Activated CD4-positive, alpha-beta T cell treated with anti-CD3 and anti-CD28 coated beads, Interleukin-2, amount 50 U/mL, for 24 hours (primary cell): ENCODE measurements around the gene FOXP4.

Experiments
- DNase-seq, 2 donors: peaks; one replicate each; pipeline ENCODE4 v3.0.0-alpha.2; 2020; ENCODE audit warnings: low read depth in 1 of 2, low spot score in 1 of 2

FOXP4 gene

DNA sequence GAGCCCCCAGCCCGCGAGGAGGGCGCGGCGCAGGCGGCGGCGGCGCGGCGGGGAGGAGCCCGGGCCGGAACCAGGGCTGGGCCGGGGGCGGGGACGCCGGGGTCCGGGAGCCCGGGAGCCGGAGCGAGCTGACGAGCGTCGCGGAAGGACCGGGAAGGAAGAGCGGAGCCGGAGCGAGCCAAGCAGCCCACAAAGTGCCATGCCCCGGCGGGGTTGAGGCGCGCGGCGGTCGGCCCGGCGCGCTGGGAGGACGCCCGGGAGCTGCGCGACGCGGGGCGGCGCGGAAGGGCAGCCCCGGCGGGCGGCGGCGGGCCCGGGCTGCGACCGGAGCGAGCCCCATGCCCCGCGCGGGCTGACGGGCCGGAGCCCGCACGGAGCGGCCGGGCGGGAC is 289 bp downstream of the FOXP4 start:
- DNase-seq: no peak

DNA sequence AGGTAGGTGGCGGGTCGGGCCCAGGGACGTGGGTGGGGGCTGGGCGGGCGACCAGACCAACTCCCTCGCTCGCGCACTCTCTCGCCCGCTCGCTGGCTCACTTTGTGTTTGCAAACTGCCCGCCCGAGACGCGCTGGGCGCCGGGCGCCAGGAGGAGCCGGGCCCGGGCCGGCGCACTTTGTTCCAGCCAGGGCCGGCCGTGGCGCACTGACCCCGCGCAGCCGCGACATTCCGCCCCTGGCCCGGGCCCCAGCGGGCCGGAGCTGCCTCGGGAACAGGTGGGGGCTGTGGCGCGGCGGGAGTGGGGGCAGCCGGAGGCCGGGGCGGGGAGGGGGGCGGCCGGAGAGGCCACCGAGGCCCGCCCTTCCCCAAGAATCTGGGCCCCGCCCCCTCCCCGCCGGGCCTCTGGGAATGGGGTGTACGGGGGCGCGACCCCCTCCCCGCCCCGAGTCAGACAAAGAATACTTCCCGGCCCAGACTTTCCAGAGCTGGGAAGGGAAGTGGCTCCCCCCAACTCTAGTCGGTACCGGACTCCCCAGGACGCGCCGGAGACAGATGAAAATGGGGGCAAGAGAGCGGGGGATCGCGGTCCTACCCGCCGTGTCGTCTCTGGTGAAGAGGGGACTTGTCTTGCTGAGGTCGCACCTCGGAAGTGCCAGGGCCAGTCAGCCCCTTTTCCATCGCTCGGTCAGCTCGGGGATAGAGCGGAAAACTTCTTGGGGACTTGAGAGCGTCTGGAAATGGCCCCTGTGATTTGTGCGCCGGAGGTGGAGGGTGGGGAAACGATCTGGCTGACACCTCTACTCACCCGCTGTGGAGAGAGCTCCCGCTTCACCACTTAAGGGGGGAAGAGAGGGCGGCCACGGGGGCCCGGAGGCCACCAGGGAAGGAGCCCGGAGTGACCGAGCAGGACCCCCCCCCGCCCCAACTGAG is 951 bp downstream of the FOXP4 start:
- DNase-seq: no peak

DNA sequence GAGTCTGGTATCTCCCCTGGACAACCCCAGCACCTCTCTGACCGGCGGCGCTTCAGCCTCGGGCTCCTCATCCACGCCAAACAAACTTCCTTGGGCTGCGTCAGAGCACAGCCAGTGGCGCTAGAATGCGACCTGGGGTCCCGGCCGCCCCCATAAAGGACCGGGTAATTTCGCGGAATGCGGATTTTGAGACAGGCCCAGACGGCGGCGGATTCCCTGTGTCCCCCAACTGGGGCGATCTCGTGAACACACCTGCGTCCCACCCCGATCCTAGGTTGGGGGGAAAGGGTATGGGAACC is 1.6 kb downstream of the FOXP4 start:
- no peak for DNase-seq

DNA sequence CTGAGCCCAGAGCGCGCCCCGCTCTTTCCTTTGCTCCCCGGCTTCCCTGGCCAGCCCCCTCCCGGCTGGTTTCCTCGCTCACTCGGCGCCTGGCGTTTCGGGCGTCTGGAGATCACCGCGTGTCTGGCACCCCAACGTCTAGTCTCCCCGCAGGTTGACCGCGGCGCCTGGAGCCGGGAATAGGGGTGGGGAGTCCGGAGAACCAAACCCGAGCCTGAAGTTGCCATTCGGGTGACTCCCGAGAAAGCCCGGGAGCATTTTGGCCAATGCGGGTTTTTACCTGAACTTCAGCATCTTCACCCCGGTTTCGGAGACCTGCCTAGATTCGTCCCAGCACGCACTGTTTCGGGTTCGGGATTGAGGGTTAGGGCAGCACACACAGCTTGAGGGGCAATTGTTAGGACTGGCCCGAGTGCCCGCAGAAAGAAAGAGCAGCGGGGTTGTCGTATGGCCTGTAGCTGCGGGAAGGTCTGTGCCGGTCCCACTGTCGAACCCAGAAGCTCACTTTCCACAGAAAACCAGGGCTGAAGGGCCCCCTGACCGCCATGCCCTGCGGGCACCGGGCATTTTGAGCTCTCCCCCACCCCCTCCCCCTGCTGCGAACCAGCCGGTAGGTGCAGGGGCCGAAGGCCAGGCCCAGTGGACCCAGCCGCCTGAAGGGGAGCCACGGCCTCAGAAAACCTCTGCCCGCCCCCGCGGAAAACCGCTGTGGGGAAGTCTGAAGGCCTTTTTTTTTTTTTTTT is 2.1 kb downstream of the FOXP4 start:
- no peak for DNase-seq

DNA sequence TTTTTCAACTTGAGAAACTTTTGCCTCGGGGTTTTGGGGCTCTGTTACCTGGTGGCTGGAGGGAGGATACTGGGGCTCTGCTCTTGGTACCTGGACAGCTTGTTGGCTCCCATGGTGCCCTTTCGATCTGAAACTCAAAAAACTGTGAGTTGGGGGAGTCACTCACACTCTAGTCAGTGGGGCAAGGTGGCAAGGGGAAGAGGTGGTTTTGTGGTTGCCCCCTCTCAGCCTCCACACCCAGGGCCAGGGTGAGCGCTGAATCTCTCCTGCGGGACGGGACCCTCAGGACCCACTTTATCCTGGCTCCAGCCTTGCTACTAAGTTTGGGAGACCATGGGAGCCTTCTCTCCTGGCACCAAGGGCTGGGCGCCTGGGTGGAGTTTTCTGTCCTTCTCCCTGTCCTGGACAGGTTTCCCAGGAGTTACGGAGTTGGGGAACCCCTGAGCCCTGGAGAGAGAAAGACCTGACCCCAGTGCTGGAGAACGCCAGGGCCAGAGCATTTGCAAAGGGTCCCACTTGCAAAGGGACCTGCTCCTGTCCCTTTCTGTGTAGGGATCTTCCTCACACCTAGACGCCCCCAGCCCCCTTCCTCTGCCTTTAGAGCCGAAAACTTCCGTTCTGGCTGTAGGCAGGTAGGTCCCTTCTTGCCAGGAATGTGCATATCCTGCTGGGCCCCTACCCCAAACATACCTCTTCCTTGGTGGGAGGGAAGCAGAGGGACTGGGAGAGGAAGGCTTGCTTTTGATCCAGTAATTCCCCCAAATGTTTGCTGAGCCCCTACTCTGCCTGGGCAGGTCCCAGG is 2.9 kb downstream of the FOXP4 start:
- no peak for DNase-seq

DNA sequence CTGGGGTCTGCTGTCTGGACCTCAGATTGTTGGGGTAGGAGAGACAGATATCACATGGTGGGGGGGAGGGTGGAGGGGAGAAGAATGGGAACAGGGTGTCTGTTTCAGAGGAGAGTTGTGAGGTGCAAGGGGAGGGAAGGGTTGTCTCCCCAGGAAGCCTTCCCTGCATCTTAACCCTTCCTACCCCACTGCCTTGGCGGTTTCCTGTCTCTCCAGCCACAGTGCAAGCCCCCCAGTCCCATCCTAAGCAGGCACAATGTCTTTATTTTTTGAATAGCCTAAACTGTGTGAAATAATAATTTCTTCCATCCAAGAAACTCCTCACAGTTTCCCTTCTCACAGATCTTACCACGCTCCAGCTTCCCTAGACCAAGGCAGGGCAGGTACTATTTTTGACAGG is 3.5 kb downstream of the FOXP4 start:
- DNase-seq: no peak

DNA sequence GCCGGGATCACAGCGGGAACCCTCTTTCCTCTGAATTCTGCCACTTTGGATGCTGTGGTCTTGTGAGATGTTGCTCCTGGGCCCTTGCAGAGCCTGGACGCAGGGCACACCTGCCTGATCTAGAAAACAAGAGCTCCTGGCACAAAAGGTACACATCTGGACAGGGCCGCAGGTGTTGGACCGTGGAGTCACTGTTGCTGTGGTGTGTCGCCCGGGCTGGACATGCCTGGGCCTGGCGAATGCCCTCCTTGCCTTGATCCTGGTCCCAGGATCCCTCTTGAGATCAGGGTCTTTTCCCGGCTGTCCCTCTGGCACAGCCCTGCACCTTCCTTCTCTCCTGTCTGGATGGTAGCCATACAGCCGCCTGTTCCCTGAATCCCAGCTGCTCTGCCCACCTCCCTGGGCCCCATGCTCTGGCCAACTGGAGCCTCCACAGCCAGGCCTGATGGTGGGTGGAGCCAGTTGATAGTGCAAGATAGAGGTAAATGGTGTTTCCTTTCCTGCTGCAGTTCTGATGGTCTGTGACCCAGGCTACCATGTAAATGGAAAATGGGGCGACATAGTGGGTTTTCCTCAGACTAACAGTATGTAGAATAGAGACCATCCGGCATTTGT is 5.0 kb downstream of the FOXP4 start:
- no peak for DNase-seq

DNA sequence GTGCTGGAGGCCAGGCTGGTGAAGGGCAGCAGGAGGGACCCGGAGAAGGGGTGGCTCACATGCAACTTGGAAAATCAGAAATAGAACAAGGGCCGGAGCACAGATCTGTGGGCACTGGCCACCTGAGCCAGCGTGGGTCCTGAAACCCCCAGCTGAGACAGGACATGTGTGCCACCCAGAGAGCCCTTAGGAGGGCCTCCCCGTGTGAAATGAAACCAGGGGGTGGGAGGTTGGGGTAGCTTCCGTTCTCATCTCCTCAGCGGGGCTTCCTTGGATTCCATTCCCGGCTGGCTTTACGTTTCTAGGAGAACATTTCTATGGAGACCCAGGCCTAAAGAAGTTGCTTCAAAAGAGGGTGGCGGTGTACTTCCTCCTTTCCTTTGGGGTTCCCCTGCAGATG is 5.7 kb downstream of the FOXP4 start:
- no peak for DNase-seq

DNA sequence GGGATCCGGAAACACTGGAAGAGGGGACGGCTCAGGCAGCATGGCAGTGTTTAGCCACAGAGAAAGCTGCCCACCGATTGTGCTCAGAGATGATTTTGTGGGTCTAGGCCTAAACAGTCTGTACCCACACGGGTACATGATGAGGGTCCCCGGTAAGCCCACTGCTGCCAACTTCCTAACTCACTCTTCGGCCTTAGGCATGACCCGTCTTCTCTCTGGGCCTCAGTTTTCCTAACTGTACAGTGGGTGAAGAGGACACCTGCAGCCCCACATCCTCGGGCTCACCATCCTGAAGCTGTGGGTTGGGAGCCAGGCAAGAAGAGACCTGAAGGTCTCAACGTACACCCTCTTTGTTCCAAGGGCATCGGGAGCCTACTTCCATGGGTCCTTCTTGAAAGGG is 6.5 kb downstream of the FOXP4 start:
- no peak for DNase-seq

DNA sequence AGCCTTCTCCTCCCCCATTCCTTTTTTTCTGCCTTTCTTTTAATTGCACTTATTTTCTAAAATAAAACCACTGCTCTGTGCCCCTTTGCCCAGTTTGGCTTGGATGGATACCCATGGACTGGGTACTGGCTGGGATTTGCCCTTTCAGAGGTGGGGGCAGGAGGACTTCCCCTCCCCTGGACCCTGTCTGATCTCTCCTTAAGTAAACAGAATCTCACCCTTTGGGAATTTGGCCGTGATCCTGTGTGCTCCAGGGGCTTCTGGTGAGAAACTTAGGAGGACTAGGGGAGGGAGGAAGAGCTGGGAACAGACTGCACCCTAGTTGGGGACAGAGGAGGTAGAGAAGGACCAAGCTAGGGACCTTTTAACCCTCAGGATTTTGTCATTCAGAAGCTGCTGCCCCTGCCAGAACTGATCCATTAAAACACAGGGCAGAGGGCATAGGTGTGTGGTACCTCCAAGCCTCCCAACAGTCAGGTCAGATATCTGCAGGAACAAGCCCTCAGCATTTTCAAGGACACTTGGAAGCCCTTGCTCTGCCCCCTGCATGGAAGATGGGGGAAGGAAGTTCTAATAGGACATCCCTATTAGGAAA is 7.3 kb downstream of the FOXP4 start:
- no peak for DNase-seq

DNA sequence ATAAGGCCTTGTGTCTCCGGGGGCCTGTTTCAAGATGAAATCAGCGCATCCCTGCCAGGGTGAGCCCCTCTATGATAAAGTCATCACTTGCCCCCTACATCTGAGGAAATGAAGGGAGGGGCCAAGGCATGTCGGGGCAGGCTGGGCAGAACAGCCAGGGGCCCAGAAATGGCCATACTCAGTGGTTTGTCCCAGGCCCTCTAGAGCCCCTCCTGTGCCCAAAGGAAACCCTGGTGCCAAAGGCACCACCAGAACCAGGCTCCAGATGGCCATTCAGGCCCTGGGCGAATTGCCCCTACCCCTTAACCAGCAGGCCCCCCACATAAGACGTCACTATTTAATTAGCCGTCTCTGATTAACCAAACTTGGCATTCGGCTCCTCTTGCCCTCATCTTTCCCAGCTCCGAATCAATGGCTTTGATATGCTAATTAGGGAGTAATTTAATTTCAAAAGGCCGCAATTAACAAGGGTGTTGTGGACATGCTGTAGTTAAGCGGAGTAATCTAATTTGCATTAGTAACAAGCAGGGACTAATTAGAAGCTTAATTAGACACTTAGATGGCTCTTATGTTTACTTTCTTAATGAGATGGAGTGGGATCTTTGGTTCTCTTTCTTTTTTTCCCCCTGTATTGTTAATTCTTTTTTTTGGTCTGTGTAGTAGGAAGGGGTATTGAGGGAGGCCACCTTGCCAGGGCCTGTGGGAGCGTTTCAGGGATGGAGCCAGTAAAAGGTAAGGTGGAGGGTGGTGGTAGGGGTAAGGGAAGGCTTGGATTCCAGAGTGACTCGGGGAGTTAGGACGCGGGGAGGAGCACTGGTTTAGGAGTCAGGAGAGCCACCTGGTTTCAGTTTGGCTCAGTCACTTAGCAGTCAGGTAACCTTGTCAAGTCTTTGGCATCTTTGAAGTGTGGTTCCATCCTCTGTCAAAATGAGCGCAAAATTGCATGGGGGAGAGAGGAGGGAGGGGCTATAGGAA is 9.4 kb downstream of the FOXP4 start:
- DNase-seq: no peak

DNA sequence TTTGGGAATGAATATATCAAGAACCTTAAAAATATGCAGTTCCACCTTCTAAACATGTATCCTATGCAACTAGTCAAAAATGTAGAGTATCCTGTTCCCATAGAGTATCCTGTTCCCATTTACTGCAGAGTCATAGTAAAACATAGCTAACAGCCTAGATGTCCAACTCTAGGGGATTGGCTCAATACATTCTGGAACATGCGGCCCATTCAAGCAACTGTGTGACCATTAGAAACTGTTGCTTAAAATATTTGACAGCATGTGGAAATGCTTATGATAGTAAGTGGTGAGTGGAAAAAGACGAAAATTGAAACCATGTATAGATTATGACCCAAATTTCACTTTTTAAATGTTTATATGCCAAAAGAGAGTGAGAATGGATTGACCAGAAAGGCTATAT is 11.2 kb downstream of the FOXP4 start:
- DNase-seq: no peak

DNA sequence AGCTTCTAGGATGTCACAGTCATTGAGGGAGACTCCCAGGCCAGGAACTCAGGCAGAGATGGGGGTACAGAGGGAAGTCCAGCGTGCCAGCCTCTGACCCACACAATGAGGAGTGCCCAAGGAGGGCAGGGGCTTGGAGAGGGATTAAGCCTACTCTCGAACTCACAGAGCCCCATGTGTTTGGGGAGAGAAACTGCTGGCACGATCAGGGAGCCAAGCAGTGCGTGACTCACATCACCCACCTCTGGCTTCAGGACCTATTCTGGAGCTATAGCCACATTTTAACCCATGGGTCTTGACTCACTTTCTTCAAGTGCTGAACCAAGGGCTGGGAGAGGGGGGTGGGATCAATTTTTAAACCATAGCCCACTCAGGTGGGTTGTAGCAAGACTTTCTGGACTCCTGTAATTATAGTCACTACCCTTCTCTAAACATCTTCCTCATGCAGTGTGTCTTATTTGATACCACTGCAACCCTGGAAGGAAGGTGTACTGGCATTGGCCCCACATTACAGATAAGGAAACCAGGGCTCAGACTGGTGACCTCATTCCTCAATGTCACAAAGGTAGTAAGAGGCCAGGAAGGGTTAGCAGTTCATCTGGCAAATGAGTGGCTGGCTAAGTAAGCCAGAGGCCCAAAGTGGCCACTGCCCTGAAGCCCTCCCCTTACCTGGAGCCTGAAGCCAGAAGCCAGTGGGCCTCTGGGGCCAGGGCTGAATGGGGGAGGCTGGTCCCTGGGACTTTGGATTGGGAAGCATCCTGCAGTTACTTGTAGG is 12.0 kb downstream of the FOXP4 start:
- no peak for DNase-seq

DNA sequence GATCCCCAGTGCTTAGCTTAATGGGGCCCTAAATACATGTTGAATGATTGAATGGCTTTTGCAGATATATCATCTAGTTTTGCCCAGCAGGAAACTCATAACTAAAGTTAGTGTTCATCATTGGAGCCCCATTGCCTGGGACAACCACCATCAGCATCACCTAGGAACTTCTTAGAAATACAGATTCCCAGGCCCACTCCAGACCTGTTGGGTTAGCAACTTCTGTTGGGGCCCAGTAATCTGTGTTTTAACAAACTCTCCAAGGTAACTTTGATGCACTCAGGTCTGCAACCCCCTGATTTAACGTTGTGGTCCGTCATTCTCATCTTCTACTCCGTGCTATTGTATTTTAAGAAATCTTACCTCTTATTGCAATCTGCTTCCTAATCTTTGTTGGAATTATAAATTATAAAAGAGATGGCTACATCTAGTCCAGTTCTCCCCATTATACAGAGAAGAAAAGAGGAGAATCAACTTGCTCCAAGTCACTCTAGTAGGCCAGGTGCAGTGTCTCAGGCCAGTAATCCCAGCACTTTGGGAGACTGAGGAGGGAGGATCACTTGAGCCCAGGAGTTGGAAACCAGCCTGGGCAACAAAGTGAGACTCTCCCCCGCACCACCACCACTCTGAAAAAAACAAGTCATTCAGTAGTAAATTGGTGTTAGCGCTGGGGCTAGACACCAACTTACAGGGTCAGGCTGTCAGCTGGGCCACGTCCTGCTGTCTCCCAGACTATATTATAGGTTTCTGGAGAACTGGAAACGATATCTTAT is 13.7 kb downstream of the FOXP4 start:
- no peak for DNase-seq

DNA sequence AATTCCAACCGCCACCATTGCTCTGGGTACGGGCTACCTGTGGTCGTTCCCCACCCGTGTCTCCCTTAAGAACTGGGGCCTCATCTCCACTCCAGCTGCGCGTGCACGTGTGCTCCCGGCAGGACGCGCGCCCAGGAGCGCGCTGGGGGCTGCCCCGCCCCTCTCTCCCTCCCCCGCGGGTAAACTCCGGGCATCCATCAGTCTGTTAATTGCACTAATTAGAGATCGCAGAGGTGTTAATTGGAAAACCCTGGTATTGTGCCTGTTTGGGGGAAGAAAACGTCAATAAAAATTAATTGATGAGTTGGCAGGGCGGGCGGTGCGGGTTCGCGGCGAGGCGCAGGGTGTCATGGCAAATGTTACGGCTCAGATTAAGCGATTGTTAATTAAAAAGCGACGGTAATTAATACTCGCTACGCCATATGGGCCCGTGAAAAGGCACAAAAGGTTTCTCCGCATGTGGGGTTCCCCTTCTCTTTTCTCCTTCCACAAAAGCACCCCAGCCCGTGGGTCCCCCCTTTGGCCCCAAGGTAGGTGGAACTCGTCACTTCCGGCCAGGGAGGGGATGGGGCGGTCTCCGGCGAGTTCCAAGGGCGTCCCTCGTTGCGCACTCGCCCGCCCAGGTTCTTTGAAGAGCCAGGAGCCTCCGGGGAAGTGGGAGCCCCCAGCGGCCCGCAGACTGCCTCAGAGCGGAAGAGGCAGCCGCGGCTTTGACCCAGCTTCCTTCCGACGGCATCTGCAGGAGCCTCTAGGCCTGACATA is 14.4 kb downstream of the FOXP4 start:
- DNase-seq: peak; percentile 57 to 73

DNA sequence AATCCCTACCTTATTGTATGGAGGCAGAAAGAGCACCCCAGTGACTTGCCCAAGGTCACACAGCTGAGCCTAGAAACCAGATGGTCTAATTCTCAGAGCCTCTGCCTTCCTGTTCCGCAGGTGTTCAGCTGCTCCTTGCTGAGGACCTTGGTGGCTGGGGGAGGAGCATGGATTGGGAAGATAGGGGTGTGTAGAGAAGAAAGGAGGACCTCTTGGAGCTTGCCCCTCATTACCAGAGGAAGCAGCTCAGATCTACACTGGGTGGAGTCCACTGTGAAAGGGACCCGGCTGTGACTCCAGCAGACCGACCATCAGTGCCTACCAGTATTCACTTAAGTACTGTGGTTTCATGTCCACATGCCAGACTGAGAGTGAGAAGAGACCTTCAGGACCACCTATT is 15.2 kb downstream of the FOXP4 start:
- no peak for DNase-seq
